ENCODE data around the gene ERCC6.

GRCh38 chr10:49505589-49505988 is 33.3 kb downstream of the ERCC6 start:
- no peak for TF ChIP-seq POLR2A (IDR thresholded peaks at IDR 0.05)
- no peak for TF ChIP-seq POLR2AphosphoS5 (IDR thresholded peaks at IDR 0.05)
- TF ChIP-seq CTCF (IDR thresholded peaks at IDR 0.05): no peak
- no peak for TF ChIP-seq EP300 (IDR thresholded peaks at IDR 0.05; ENCODE audit: low read depth)

Measured in transverse colon (tissue), 4 donors.